Trophoblast cell (in vitro differentiated cells and primary cell): ENCODE data around the gene TUT1.
"Not testable (repeated sequence)": the region's sequence is repeated elsewhere in the genome, so short reads cannot be mapped to it uniquely, and the experiment has no call there.

Source experiments
- DNase-seq, 2 donors: peaks; one replicate each; pipeline ENCODE4 v3.0.0-alpha.2; 2016
- H2AFZ ChIP-seq: 2 replicates; pipeline ENCODE4 v1.6.1; 2013; ENCODE audit warnings: low read length, moderate library complexity, mild to moderate bottlenecking; ENCODE audit not compliant: insufficient read depth, poor library complexity
- H2AK5ac ChIP-seq: 2 replicates; pipeline ENCODE4 v1.6.1; 2013; ENCODE audit warnings: mild to moderate bottlenecking, low read length
- H2BK120ac ChIP-seq: 2 replicates; pipeline ENCODE4 v1.6.1; 2013; ENCODE audit warnings: low read length, mild to moderate bottlenecking, moderate library complexity; ENCODE audit not compliant: insufficient read depth, poor library complexity
- H2BK12ac ChIP-seq: 2 replicates; pipeline ENCODE4 v1.6.1; 2013; ENCODE audit warnings: mild to moderate bottlenecking, low read length, moderate library complexity
- H2BK5ac ChIP-seq: 2 replicates; pipeline ENCODE4 v1.6.1; 2013; ENCODE audit warnings: low read length, low read depth, moderate library complexity, mild to moderate bottlenecking; ENCODE audit not compliant: poor library complexity
- H3K14ac ChIP-seq: 2 replicates; pipeline ENCODE4 v1.6.1; 2013; ENCODE audit warnings: mild to moderate bottlenecking, low read length
- H3K18ac ChIP-seq: 2 replicates; pipeline ENCODE4 v1.6.1; 2013; ENCODE audit warnings: mild to moderate bottlenecking, low read length
- H3K23ac ChIP-seq: 2 replicates; pipeline ENCODE4 v1.6.1; 2013; ENCODE audit warnings: low read length
- H3K27ac ChIP-seq: 2 replicates; pipeline ENCODE4 v1.5.1; 2013; ENCODE audit warnings: low read depth, mild to moderate bottlenecking, inconsistent platforms, low read length, moderate library complexity
- H3K27me3 ChIP-seq: 2 replicates; pipeline ENCODE4 v1.6.1; 2013; ENCODE audit warnings: inconsistent platforms, mild to moderate bottlenecking, low read length, moderate library complexity; ENCODE audit not compliant: insufficient read depth
- H3K36me3 ChIP-seq, 2 experiments: 1 replicate in 1 of 2; 2 replicates in 1 of 2; pipeline ENCODE4 v1.6.1; 2013; ENCODE audit warnings: low read length in 2 of 2, mild to moderate bottlenecking in 2 of 2, moderate library complexity in 1 of 2; ENCODE audit not compliant: insufficient read depth in 2 of 2, control insufficient read depth in 1 of 2
- H3K4ac ChIP-seq: 2 replicates; pipeline ENCODE4 v1.6.1; 2013; ENCODE audit warnings: low read depth, mild to moderate bottlenecking, low read length, moderate library complexity
- H3K4me1 ChIP-seq, 2 experiments: 1 replicate in 1 of 2; 2 replicates in 1 of 2; pipeline ENCODE4 v1.6.1; 2013; ENCODE audit warnings: low read length in 2 of 2, mild to moderate bottlenecking in 2 of 2, moderate library complexity in 1 of 2; ENCODE audit not compliant: insufficient read depth in 2 of 2, control insufficient read depth in 1 of 2
- H3K4me2 ChIP-seq: 2 replicates; pipeline ENCODE4 v1.6.1; 2013; ENCODE audit warnings: inconsistent platforms, mild to moderate bottlenecking, low read length, moderate library complexity
- H3K4me3 ChIP-seq: 2 replicates; pipeline ENCODE4 v1.5.1; 2013; ENCODE audit warnings: mild to moderate bottlenecking, low read depth, low read length, inconsistent platforms
- H3K79me1 ChIP-seq: one replicate; pipeline ENCODE4 v1.6.1; 2013; ENCODE audit warnings: low read length
- H3K79me2 ChIP-seq: 2 replicates; pipeline ENCODE4 v1.6.1; 2013; ENCODE audit warnings: low read length, mild to moderate bottlenecking; ENCODE audit not compliant: control insufficient read depth, insufficient read depth, poor library complexity
- H3K9ac ChIP-seq: 2 replicates; pipeline ENCODE4 v1.6.1; 2013; ENCODE audit warnings: mild to moderate bottlenecking, low read length
- H3K9me3 ChIP-seq: 2 replicates; pipeline ENCODE4 v1.6.1; 2013; ENCODE audit warnings: low read depth, mild to moderate bottlenecking, control low read depth, inconsistent platforms, low read length; ENCODE audit not compliant: insufficient read depth
- H4K12ac ChIP-seq: 2 replicates; pipeline ENCODE4 v1.6.1; 2013; ENCODE audit warnings: low read depth, mild to moderate bottlenecking, low read length, moderate library complexity
- H4K8ac ChIP-seq: 2 replicates; pipeline ENCODE4 v1.6.1; 2013; ENCODE audit warnings: low read depth, mild to moderate bottlenecking, low read length, moderate library complexity
- H4K91ac ChIP-seq: one replicate; pipeline ENCODE4 v1.6.1; 2013; ENCODE audit warnings: low read depth, mild to moderate bottlenecking, low read length, moderate library complexity
- WGBS: extraction: QIAGEN DNeasy Blood & Tissue Kit; methylation state at CpG from one replicate; pipeline ENCODE4 v1.1.7; 2013; ENCODE audit warnings: missing lambda C conversion rate; ENCODE audit not compliant: insufficient read length, insufficient coverage; ENCODE audit errors: extremely low coverage; 5-methylcytosine and 5-hydroxymethylcytosine counted together

The TUT1 gene

GRCh38 chr11:62553080-62553838, 38.1 kb downstream of the TUT1 start:
- H4K91ac ChIP-seq, result peak overlapping the region; percentile 76
- H2BK5ac ChIP-seq, result peak overlapping the region; percentile 91
- H2BK120ac ChIP-seq, result peak overlapping the region; percentile 87
- H3K79me2 ChIP-seq, result peaks cover 2% of the 10 kb centered on the region
- H3K27ac ChIP-seq, result peak overlapping the region; percentile 95
- H3K18ac ChIP-seq, result peak overlapping the region; percentile 70
- no peak overlapping the region for H4K12ac ChIP-seq
- no CpG with 5 or more reads among the region's 15 CpGs for WGBS
- H3K4ac ChIP-seq, result peak overlapping the region; percentile 63
- peak overlapping the region; percentile 43 for H4K8ac ChIP-seq
- no peak overlapping the region for H3K4me3 ChIP-seq
- peak overlapping the region; percentile 36 for H3K9ac ChIP-seq
- peak overlapping the region; percentile 51 for H2AK5ac ChIP-seq
- H3K79me1 ChIP-seq, result peaks cover 24% of the 10 kb centered on the region
- H3K14ac ChIP-seq, result peak overlapping the region; percentile 59
- H3K9me3 ChIP-seq, result no peaks in the 10 kb centered on the region
- peak overlapping the region; percentile 93 for H2BK12ac ChIP-seq
- peaks cover 44 to 49% of the 10 kb centered on the region in 2 experiments for H3K4me1 ChIP-seq
- no peaks in the 10 kb centered on the region for H3K27me3 ChIP-seq
- no peak overlapping the region for H3K23ac ChIP-seq
- H2AFZ ChIP-seq, result peak overlapping the region; percentile 26
- H3K36me3 ChIP-seq, result peaks cover 3 to 10% of the 10 kb centered on the region in 2 experiments
- peak overlapping the region; percentile 57 for H3K4me2 ChIP-seq
- DNase-seq, result peak; percentile 98

- H3K18ac ChIP-seq, result peak overlapping the region; percentile 65
- H4K91ac ChIP-seq, result peak overlapping the region; percentile 76
- peak overlapping the region; percentile 95 for H3K27ac ChIP-seq
- H3K36me3 ChIP-seq, result peaks cover under 1 to 5% of the 10 kb centered on the region in 2 experiments
- peak overlapping the region; percentile 51 for H2AK5ac ChIP-seq
- H2AFZ ChIP-seq, result peak overlapping the region; percentile 26
- WGBS, result no CpG with 5 or more reads among the region's 4 CpGs
- no peaks in the 10 kb centered on the region for H3K27me3 ChIP-seq
- H3K14ac ChIP-seq, result peak overlapping the region; percentile 59
- peak overlapping the region; percentile 91 for H2BK5ac ChIP-seq
- no peak overlapping the region for H4K12ac ChIP-seq
- H3K4me1 ChIP-seq, result peaks cover 49 to 55% of the 10 kb centered on the region in 2 experiments
- no peak overlapping the region for H3K4me3 ChIP-seq
- H3K23ac ChIP-seq, result no peak overlapping the region
- H3K9me3 ChIP-seq, result no peaks in the 10 kb centered on the region
- peak overlapping the region; percentile 43 for H4K8ac ChIP-seq
- H3K79me2 ChIP-seq, result peaks cover 5% of the 10 kb centered on the region
- peaks cover 27% of the 10 kb centered on the region for H3K79me1 ChIP-seq
- H3K4me2 ChIP-seq, result peak overlapping the region; percentile 57
- H2BK120ac ChIP-seq, result peak overlapping the region; percentile 87
- peak overlapping the region; percentile 63 for H3K4ac ChIP-seq
- DNase-seq, result peak in 1 of 2 donors; percentile 34
- peak overlapping the region; percentile 93 for H2BK12ac ChIP-seq
- H3K9ac ChIP-seq, result no peak overlapping the region
Observed at GRCh38 chr11:62552485-62553079, 38.7 kb downstream of the TUT1 start.

- not testable (repeated sequence) for H4K91ac ChIP-seq, H3K27ac ChIP-seq, H3K4ac ChIP-seq, H3K36me3 ChIP-seq, H2BK12ac ChIP-seq, H2AFZ ChIP-seq, H4K8ac ChIP-seq, H3K9ac ChIP-seq, DNase-seq, H3K4me3 ChIP-seq, H2AK5ac ChIP-seq, H2BK120ac ChIP-seq, H2BK5ac ChIP-seq, H3K23ac ChIP-seq, H3K9me3 ChIP-seq, H4K12ac ChIP-seq, H3K4me2 ChIP-seq, H3K27me3 ChIP-seq, H3K18ac ChIP-seq, H3K14ac ChIP-seq
- peaks cover 38 to 42% of the 10 kb centered on the region in 2 experiments for H3K4me1 ChIP-seq
- WGBS, result no CpG with 5 or more reads among the region's 2 CpGs
- H3K79me2 ChIP-seq, result peaks cover 22% of the 10 kb centered on the region
- H3K79me1 ChIP-seq, result peaks cover 36% of the 10 kb centered on the region
Observed at GRCh38 chr11:62550478-62550877, 40.8 kb downstream of the TUT1 start.

GRCh38 chr11:62548545-62549335, 42.6 kb downstream of the TUT1 start:
- Histone ChIP-seq H3K9me3 (peaks cover 1% of the 10 kb centered on the region), H3K27me3 (no peaks in the 10 kb centered on the region), H3K14ac (no peak overlapping the region), H4K12ac (no peak overlapping the region), H2BK12ac (peak overlapping the region; percentile 39), H4K91ac (peak overlapping the region; percentile 2), H3K27ac (no peak overlapping the region), H2AFZ (no peak overlapping the region), H3K23ac (no peak overlapping the region), H3K79me1 (peaks cover 46% of the 10 kb centered on the region), H3K9ac (no peak overlapping the region), H2BK5ac (no peak overlapping the region), H3K4me2 (no peak overlapping the region), H2AK5ac (no peak overlapping the region), H3K4ac (peak overlapping the region; percentile 43), H3K79me2 (peaks cover 40% of the 10 kb centered on the region), H2BK120ac (no peak overlapping the region), H3K36me3 (peaks cover 10 to 14% of the 10 kb centered on the region in 2 experiments), H4K8ac (no peak overlapping the region), H3K18ac (peak overlapping the region; percentile 6), H3K4me1 (peaks cover 24 to 26% of the 10 kb centered on the region in 2 experiments), H3K4me3 (no peak overlapping the region)
- no CpG with 5 or more reads among the region's 17 CpGs for WGBS
- no peak for DNase-seq
